Heart left ventricle (tissue), 16 donors: ENCODE measurements around the gene LZTS2. TPM values are rescaled to one million over a fixed set of nuclear protein-coding genes. Genes with fewer than 3 reads are reported as not detected.

ENCODE experiments used
- ATAC-seq, 4 donors: fragments of 200-7000 bp; cut with Tn5 transposase; one replicate each; pipeline ENCODE4 v1.9.1; 2020 to 2022; ENCODE audit warnings: moderate library complexity in 4 of 4, mild to moderate bottlenecking in 3 of 4, moderate number of reproducible peaks in 1 of 4
- DNase-seq, 5 donors: peaks; one replicate each; pipeline ENCODE4 v3.0.0-alpha.2; 2020
- H3K27ac ChIP-seq, 12 donors: fragments of 200-600 bp; sonication (generic) in 4 of 12; one replicate each; pipeline versions ENCODE4 v1.5.0 to v1.8.0; 2016 to 2022; ENCODE audit warnings: mild to moderate bottlenecking in 2 of 12
- H3K27me3 ChIP-seq, 9 donors: fragments of 200-600 bp; sonication (generic) in 2 of 9; one replicate each; pipeline versions ENCODE4 v1.5.1 to v1.8.0; 2016 to 2022; ENCODE audit warnings: mild to moderate bottlenecking in 3 of 9
- H3K36me3 ChIP-seq, 9 donors: fragments of 200-600 bp; sonication (generic) in 2 of 9; one replicate each; pipeline versions ENCODE4 v1.5.0 to v1.8.0; 2018 to 2022; ENCODE audit warnings: mild to moderate bottlenecking in 2 of 9
- H3K4me1 ChIP-seq, 12 donors: fragments of 200-600 bp; sonication (generic) in 4 of 12; one replicate each; pipeline versions ENCODE4 v1.5.0 to v1.8.0; 2016 to 2022; ENCODE audit warnings: mild to moderate bottlenecking in 3 of 12
- H3K4me3 ChIP-seq, 12 donors: fragments of 200-600 bp; sonication (generic) in 4 of 12; one replicate each; pipeline versions ENCODE4 v1.5.0 to v1.8.0; 2017 to 2022; ENCODE audit warnings: mild to moderate bottlenecking in 9 of 12, moderate library complexity in 4 of 12
- H3K9me3 ChIP-seq, 12 donors: fragments of 200-600 bp; sonication (generic) in 4 of 12; one replicate each; pipeline versions ENCODE4 v1.5.0 to v1.8.0; 2016 to 2022; ENCODE audit warnings: mild to moderate bottlenecking in 1 of 12
- CTCF ChIP-seq, 12 donors: fragments of 200-600 bp; sonication (generic) in 4 of 12; IDR thresholded peaks; one replicate each; pipeline versions ENCODE4 v1.5.0 to v1.8.0; 2018 to 2022; ENCODE audit warnings: antibody characterized with exemption in 12 of 12, mild to moderate bottlenecking in 5 of 12
- POLR2A ChIP-seq, 2 donors: fragments of 450-650 bp; IDR thresholded peaks; one replicate each; pipeline ENCODE4 v1.6.1; 2017; ENCODE audit warnings: antibody characterized with exemption in 2 of 2, mild to moderate bottlenecking in 2 of 2, moderate library complexity in 2 of 2
- WGBS, 4 donors: extraction: QIAGEN DNeasy Blood & Tissue Kit in 2 of 4; methylation state at CpG; one replicate each; pipeline versions ENCODE4 v1.1.5 to v1.1.7; 2013 to 2018; 5-methylcytosine and 5-hydroxymethylcytosine counted together
- intact Hi-C, 10 donors: fragments of 100-400 bp; cut with DNase I; formaldehyde crosslinking; loops; one replicate each; pipeline versions ENCODE4 v1.11.1 to v1.14.2; 2022
- polyA plus RNA-seq, 2 donors: library from polyadenylated mRNA; stranded (reverse); fragments of 200-250 nt; gene quantifications; one replicate each; pipeline ENCODE4 v1.2.3, GENCODE V29; 2013
- total RNA-seq, 9 donors: library from RNA; depleted of rRNA in 2 of 9; stranded (reverse); fragments of >200 nt in 2 of 9; fragmentation: NEBNext Ultra II Directional in 3 of 9; extraction: Animal tissue kit (Norgen Biotek cat#: 25700) in 3 of 9; gene quantifications; one replicate each; pipeline versions ENCODE4 v1.1.0 to v1.2.4, GENCODE V29; 2016 to 2023
- donor health status: ischemic (EF 13 %, LVEDD 7.1; RV severe dilation, severe dysfunction).
- donor health status: healthy with polysubstance abuse.
- donor health status: DM: no; HTN: yes; CAD: no.
- donor health status: DM: no; HTN: no; CAD: no.
- donor health status: ischemic (EF 25% LVEDD 6.9; RV normal size, moderate dysfunction).
- donor health status: ischemic (EF 25% LVEDD 5.7; RV mildly dilated, moderate dysfunction).
- donor health status: healthy.
- donor health status: DM: yes; HTN: yes; CAD: no.
- donor health status: ischemic (EF 35%, LVEDD 5.7; RV mildly dilated, moderate dysfunction).
- donor health status: nonischemic (EF 11% LVEDD 7.7; RV severe dilation, severe dysfunction).
- donor health status: DM: yes; HTN: yes; CAD: no.
- donor health status: PGD.
- donor health status: ischemic (EF 29% LVEDD 5.4; RV normal size, mild dysfunction).
- donor health status: nonischemic (EF 23%, LVEDD 6.1; RV moderate dilation, normal function).

Gene LZTS2
- total and polyA plus RNA-seq, 11 donors, result 33.7 to 93.0 (median 40.9) TPM

GRCh38 chr10:100983868-100984671 is 15.5 kb upstream of the LZTS2 start:
- Histone ChIP-seq H3K27ac (no peak overlapping the region), H3K36me3 (peaks cover 0 to 63% (median 42%) of the 10 kb centered on the region in 9 donors), H3K4me1 (peaks cover 0 to 29% (median 21%) of the 10 kb centered on the region in 12 donors), H3K4me3 (no peak overlapping the region), H3K27me3 (no peaks in the 10 kb centered on the region), H3K9me3 (no peaks in the 10 kb centered on the region)
- no peak for ATAC-seq
- no peak for DNase-seq
- TF ChIP-seq POLR2A (IDR thresholded peaks at IDR 0.05) (no peak), CTCF (IDR thresholded peaks at IDR 0.05) (no peak)
- WGBS, 4 donors, result 79 to 85% (median 80%) methylated on average over 8 to 13 of the region's 13 CpGs
- intact Hi-C loops, result no loop called here

GRCh38 chr10:100984672-100985177 is 14.9 kb upstream of the LZTS2 start:
- peaks cover 0 to 31% (median 23%) of the 10 kb centered on the region in 12 donors for H3K4me1 ChIP-seq
- no peak overlapping the region for H3K27ac ChIP-seq
- peaks cover 0 to 64% (median 43%) of the 10 kb centered on the region in 9 donors for H3K36me3 ChIP-seq
- no peak overlapping the region for H3K4me3 ChIP-seq
- H3K9me3 ChIP-seq, result no peaks in the 10 kb centered on the region
- no peak for ATAC-seq
- WGBS, 4 donors, result 74 to 86% (median 79%) methylated on average over 2 of the region's 2 CpGs
- no peak for TF ChIP-seq POLR2A (IDR thresholded peaks at IDR 0.05)
- no peak for TF ChIP-seq CTCF (IDR thresholded peaks at IDR 0.05)
- DNase-seq, result no peak
- intact Hi-C loops, result loop anchor here in 2 of 10 donors (5.0 kb wide), 2 partner anchors 43 to 48 kb away; partner anchors contain the start of genes PDZD7 (in 1 of the 2) and SFXN3 (in 1 of the 2)
- H3K27me3 ChIP-seq, result no peaks in the 10 kb centered on the region

GRCh38 chr10:100985336-100985735 is 14.3 kb upstream of the LZTS2 start:
- peaks cover 0 to 64% (median 43%) of the 10 kb centered on the region in 9 donors for H3K36me3 ChIP-seq

More at GRCh38 chr10:100985336-100985735, 14.3 kb upstream of the LZTS2 start:
- no peak for DNase-seq
- no peaks in the 10 kb centered on the region for H3K27me3 ChIP-seq
- H3K4me3 ChIP-seq, result no peak overlapping the region
- peaks cover 0 to 31% (median 23%) of the 10 kb centered on the region in 12 donors for H3K4me1 ChIP-seq
- H3K9me3 ChIP-seq, result no peaks in the 10 kb centered on the region
- intact Hi-C loops, result loop anchor here in 2 of 10 donors (5.0 kb wide), 2 partner anchors 42 to 47 kb away; partner anchors contain the start of genes PDZD7 (in 1 of the 2) and SFXN3 (in 1 of the 2)
- TF ChIP-seq CTCF (IDR thresholded peaks at IDR 0.05) (no peak), POLR2A (IDR thresholded peaks at IDR 0.05) (no peak)
- no peak overlapping the region for H3K27ac ChIP-seq
- WGBS, 4 donors, result 68 to 79% (median 72%) methylated on average over 5 of the region's 5 CpGs
- no peak for ATAC-seq
